Epithelial cell of prostate (primary cell): ENCODE data around the gene PTPRK.
"Not testable (repeated sequence)": the region's sequence is repeated elsewhere in the genome, so short reads cannot be mapped to it uniquely, and the experiment has no call there.

Experiments used
- DNase-seq: peaks from one replicate; pipeline ENCODE4 v3.0.0-alpha.2; 2011; ENCODE audit warnings: low read depth, low spot score
- H3K27ac ChIP-seq: fragments of 450-650 bp; 2 replicates; pipeline ENCODE4 v1.5.1; 2017; ENCODE audit warnings: mild to moderate bottlenecking

PTPRK gene

GRCh38 chr6:127956260-127956888 is 564.0 kb downstream of the PTPRK start:
- DNase-seq, result no peak
- H3K27ac ChIP-seq, result no peak overlapping the region

DNA sequence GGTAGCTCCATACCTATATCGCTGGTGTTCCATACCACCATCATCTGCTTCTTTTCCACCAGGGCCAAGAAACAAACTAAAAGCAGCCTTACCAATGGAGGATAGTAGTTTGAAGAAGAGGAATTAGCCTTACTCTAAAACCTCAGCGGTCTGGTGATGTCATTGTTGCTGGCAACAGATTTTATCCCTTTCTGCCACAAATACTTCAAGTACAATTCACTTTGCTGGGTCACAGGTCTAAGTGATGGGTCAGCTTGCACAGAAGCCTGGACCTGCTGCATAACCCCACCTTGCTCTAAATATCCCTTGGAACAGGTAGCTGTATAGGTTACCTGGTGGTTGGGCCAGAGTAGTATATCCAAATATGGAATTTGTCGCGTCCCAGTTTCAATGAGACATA is 566.3 kb downstream of the PTPRK start:
- DNase-seq, result no peak

GRCh38 chr6:127952831-127953230 is 567.6 kb downstream of the PTPRK start:
- DNase-seq, result no peak
- no peak overlapping the region for H3K27ac ChIP-seq

More for the DNA sequence above, 566.3 kb downstream of the PTPRK start:
- no peak overlapping the region for H3K27ac ChIP-seq

GRCh38 chr6:127952176-127952575 is 568.2 kb downstream of the PTPRK start:
- no peak overlapping the region for H3K27ac ChIP-seq

DNA sequence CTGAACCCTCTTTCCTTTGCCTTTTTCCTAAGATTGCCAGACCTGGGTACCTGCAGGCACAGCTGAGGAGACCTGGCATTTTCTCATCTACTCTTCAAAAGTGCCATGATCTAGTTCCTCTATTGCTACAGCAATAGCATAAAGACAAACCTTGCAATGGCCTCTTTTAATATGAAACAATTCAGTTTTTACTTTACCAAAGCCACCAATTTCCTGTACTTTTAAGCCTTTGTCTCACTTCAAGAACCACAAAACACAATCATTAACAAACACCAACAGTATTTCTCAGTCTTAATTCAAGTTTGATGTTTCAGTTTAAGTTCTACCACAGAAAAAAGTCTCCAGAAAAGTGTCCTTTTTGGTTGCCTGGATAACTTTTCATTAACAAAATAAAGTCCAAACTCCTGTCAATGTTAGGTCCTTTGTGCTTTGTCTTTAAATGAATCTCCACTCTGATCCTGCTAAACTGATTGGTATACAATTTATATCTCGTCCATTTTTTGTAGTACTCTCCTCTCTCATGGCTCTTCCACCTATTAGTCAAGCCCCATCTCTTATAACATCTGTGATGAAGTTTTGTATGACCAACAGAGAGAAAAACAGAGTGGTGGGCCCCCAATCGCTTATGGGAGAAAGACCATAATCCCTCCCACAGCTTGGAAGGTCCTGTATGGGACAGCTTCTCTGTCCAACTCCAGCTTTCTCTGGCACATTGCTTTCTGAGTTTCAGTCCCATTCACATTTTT is 569.1 kb downstream of the PTPRK start:
- no peak overlapping the region for H3K27ac ChIP-seq
- DNase-seq, result no peak

More at GRCh38 chr6:127952176-127952575, 568.2 kb downstream of the PTPRK start:
- DNase-seq, result no peak

GRCh38 chr6:127950566-127951145 is 569.7 kb downstream of the PTPRK start:
- no peak overlapping the region for H3K27ac ChIP-seq
- DNase-seq, result no peak

- no peak for DNase-seq
- H3K27ac ChIP-seq, result no peak overlapping the region
These were observed 571.1 kb downstream of the PTPRK start for GRCh38 chr6:127949251-127949650.

- no peak overlapping the region for H3K27ac ChIP-seq
- DNase-seq, result no peak
These were observed 574.0 kb downstream of the PTPRK start for GRCh38 chr6:127946388-127946787.

- no peak overlapping the region for H3K27ac ChIP-seq
These were observed 574.8 kb downstream of the PTPRK start for GRCh38 chr6:127945434-127946097.

GRCh38 chr6:127941228-127941627 is 579.2 kb downstream of the PTPRK start:
- DNase-seq, result no peak
- H3K27ac ChIP-seq, result no peak overlapping the region

More at GRCh38 chr6:127945434-127946097, 574.8 kb downstream of the PTPRK start:
- no peak for DNase-seq

DNA sequence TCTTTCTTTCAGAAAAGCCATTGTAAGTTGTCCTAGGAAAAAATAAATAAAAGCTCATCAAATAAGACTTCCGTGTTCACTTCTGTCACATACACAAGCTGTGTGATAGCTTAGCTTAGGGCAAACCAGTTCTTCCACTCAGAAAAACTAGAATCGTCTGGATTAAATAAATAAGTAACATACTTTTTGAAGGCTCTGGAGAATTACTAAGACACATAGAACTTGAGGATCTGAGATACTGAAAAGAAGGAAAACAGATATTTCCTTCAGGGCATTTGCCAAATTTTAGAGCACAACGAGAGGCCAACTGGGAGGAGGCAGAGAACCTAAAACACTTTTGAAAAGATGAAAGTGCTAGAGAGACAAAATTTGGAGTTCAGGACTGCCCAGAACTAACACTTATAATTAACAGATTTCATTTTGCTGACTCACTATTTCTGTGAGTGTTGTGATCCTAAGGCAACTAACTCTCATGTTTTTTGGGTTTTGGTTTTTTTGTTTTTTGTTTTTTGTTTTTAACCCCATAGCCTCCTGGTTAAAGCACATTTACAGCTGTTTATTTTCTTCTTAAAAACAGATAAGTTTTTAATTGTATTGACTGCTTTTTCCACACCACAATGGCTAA is 580.8 kb downstream of the PTPRK start:
- peak overlapping the region; percentile 48 for H3K27ac ChIP-seq
- DNase-seq, result no peak

GRCh38 chr6:127938701-127939100 is 581.7 kb downstream of the PTPRK start:
- H3K27ac ChIP-seq, result peak overlapping the region; percentile 48
- no peak for DNase-seq

GRCh38 chr6:127937747-127938146 is 582.7 kb downstream of the PTPRK start:
- DNase-seq, result no peak
- H3K27ac ChIP-seq, result no peak overlapping the region

DNA sequence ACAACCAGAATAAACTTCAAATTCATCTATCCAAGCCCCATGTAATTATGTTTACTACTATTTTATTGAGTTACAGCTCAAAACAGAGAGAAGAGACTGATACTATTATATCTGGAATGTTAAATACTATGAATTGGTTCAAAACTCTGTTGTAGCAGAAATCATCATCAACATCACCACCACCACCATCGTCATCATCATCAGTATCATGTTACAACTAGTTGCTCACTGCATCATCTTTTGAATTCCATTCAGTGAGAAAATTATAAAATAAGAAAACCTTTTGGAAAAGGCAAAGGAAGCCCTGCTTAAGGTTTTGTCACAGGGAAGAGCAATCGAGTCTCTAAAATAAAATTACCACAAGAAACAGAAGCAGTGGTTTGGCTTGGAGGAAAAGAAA is 583.3 kb downstream of the PTPRK start:
- DNase-seq, result no peak

GRCh38 chr6:127934956-127935355 is 585.4 kb downstream of the PTPRK start:
- no peak overlapping the region for H3K27ac ChIP-seq

More for the DNA sequence above, 583.3 kb downstream of the PTPRK start:
- no peak overlapping the region for H3K27ac ChIP-seq

DNA sequence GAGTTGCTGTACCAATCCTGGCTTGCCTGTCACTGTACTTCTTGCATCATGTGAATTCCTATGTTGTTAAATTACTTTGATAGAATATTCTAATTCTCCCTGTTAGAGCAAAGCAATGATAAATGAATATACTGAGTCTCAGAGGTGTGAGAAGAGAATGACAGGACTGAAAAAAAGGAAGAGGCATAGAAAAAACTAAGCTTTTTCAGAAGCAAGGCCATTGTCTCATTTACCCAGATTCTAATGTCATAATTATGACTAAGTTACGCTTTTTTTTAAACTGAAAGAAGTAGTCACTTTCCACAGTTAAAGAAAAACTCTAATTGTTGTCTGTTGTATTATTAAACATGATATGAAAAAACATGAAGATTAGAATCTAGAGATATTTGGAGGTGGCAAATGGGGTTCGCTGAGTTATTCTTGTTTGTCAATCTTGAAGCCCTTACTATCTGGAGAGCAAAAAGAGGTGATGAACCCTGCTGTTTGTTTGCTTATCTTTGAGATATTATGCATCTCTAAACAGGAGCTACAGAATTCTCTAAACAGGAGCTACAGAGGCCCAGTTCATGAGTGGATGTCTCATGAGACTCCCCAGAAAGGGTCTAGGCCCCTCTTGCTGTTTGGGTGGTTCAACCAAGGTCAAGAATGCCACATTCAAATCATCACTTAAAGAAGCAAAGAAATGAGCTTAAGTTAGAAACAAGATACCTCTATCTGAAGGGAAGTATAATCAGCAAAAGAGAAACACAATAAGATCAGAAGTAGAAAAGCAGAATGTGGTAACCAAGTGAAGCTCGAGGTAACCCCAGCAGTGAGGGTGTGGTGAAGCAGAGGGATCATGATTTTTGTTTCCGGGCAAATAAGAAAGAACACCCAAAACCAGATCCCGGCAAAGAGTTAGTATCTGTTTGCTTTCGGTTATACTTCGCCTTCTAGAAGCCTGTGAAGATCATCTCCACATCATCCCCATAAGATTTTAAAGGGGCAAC is 586.3 kb downstream of the PTPRK start:
- no peak overlapping the region for H3K27ac ChIP-seq
- no peak for DNase-seq

More at GRCh38 chr6:127934956-127935355, 585.4 kb downstream of the PTPRK start:
- DNase-seq, result no peak

- H3K27ac ChIP-seq, result no peak overlapping the region
- DNase-seq, result no peak
These were observed 587.3 kb downstream of the PTPRK start for GRCh38 chr6:127933137-127933536.

DNA sequence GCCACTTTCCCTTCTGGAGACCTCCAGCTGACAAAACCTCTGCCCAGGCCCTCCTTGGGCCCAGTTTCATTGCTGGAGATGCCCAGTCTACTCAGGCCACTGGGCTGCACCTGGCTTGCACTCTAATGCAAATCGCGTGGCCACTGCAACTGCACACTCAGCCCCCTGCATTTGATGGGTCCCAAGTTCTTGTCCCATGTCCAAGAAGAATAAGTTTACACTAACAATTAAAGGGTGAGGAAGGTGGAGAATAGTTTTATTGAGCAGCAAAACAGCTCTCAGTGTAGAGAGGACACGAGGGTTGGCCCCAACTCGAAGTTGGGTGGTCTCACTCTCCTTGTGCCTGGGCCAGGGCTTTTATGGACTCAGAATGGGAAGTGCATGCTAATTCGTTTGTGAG is 587.7 kb downstream of the PTPRK start:
- no peak overlapping the region for H3K27ac ChIP-seq
- DNase-seq, result no peak

- not testable (repeated sequence) for H3K27ac ChIP-seq, DNase-seq
These were observed 594.0 kb downstream of the PTPRK start for GRCh38 chr6:127926441-127926840.
